NCI-H69 (cell line): ENCODE results near the gene PIK3CB.
A peak's percentile ranks its signal among the peaks of the same experiment; 100 is the strongest.

ENCODE experiments used
- DNase-seq: peaks from one replicate; lab custom pipeline; 2025; lab: John Stamatoyannopoulos, UW

Gene PIK3CB

GRCh38 chr3:138834596-138835396 is at the start of gene PIK3CB:
TSS of gene PIK3CB (minus strand) at chr3:138834928. CDS start at chr3:138759343, 75,585 bp downstream.
- peak; percentile 92 for DNase-seq

GRCh38 chr3:138881233-138881632 is 46.5 kb upstream of the PIK3CB start:
- no peak for DNase-seq

GRCh38 chr3:138879541-138880380 is 45.0 kb upstream of the PIK3CB start:
- DNase-seq = no peak

- no peak for DNase-seq
These were observed 42.5 kb upstream of the PIK3CB start for GRCh38 chr3:138877226-138877625.

GRCh38 chr3:138875754-138876664 is 41.3 kb upstream of the PIK3CB start:
- no peak for DNase-seq

GRCh38 chr3:138875096-138875753 is 40.5 kb upstream of the PIK3CB start:
- no peak for DNase-seq

GRCh38 chr3:138873471-138874278 is 38.9 kb upstream of the PIK3CB start:
- no peak for DNase-seq

- no peak for DNase-seq
These were observed 37.9 kb upstream of the PIK3CB start for GRCh38 chr3:138872632-138873031.

- no peak for DNase-seq
These were observed 33.3 kb upstream of the PIK3CB start for GRCh38 chr3:138867996-138868395.

- no peak for DNase-seq
These were observed 29.0 kb upstream of the PIK3CB start for GRCh38 chr3:138863776-138864113.

- peak; percentile 47 for DNase-seq
These were observed 28.4 kb upstream of the PIK3CB start for GRCh38 chr3:138862924-138863775.

- DNase-seq = peak; percentile 27
These were observed 27.8 kb upstream of the PIK3CB start for GRCh38 chr3:138862531-138862923.

GRCh38 chr3:138861798-138862197 is 27.1 kb upstream of the PIK3CB start:
- no peak for DNase-seq

- DNase-seq = no peak
These were observed 22.1 kb upstream of the PIK3CB start for GRCh38 chr3:138856799-138857198.

- DNase-seq = no peak
These were observed 20.2 kb upstream of the PIK3CB start for GRCh38 chr3:138854940-138855339.

- no peak for DNase-seq
These were observed 19.5 kb upstream of the PIK3CB start for GRCh38 chr3:138854204-138854603.

GRCh38 chr3:138850151-138850550 is 15.4 kb upstream of the PIK3CB start:
- peak; percentile 1 for DNase-seq

GRCh38 chr3:138849222-138849940 is 14.7 kb upstream of the PIK3CB start:
- DNase-seq = no peak

GRCh38 chr3:138848696-138849095 is 14.0 kb upstream of the PIK3CB start:
- no peak for DNase-seq
